GM10266 (cell line): ENCODE measurements around the gene FLRT2.

ENCODE experiments used
- DNase-seq: peaks from one replicate; pipeline ENCODE4 v3.0.0; 2012; ENCODE audit errors: extremely low spot score
- TF ChIP-seq, protein P1 (sequence below): IDR thresholded peaks from 2 replicates; pipeline ENCODE4 v1.5.1; 2012; ENCODE audit warnings: mild to moderate bottlenecking, low read depth; ENCODE audit not compliant: control insufficient read depth, insufficient read depth; ENCODE audit errors: missing control alignments

The FLRT2 gene, protein sequence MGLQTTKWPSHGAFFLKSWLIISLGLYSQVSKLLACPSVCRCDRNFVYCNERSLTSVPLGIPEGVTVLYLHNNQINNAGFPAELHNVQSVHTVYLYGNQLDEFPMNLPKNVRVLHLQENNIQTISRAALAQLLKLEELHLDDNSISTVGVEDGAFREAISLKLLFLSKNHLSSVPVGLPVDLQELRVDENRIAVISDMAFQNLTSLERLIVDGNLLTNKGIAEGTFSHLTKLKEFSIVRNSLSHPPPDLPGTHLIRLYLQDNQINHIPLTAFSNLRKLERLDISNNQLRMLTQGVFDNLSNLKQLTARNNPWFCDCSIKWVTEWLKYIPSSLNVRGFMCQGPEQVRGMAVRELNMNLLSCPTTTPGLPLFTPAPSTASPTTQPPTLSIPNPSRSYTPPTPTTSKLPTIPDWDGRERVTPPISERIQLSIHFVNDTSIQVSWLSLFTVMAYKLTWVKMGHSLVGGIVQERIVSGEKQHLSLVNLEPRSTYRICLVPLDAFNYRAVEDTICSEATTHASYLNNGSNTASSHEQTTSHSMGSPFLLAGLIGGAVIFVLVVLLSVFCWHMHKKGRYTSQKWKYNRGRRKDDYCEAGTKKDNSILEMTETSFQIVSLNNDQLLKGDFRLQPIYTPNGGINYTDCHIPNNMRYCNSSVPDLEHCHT

DNA sequence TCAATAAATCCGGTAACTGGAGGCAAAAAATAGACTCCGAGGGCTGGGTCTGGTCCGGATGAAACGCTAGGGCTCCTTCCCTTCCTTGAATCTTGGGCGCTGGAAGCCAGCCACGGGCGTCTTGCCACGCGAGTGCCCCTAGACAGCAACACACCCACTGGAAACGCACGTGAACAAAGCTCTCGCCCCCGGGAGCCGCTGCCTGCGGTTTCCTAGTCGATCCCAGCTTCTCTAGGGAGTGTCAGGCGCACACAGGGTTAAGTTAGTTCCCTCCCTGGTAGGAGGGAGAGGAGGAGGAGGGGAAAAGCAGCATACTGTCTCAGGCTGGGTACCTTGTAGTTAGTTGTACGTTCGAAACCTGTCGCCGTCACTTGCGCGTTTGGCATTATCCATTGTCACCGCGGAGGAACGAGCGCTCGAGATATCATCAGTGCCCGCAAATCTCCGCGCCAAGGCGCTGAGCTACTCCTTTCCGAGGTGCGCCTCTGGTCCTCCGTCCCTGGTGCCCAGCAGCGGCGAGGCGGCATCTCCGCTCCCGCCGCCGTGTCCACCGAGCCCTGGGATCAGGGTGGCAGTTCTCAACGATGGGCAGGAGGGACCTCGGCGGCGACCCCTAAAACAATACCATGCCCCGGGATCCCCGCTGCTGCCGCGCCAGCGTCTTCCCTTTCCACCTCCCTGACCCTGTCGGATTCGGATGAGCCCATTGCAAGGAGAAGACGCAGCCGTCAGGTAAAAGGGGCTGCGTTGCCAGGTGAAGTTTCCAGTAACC, at the start of gene FLRT2:
Gene FLRT2 (plus strand): TSS at position 342 of the 772 bp plus-strand sequence. CDS start 91,371 bp downstream, outside the sequence.
- DNase-seq = no peak
- TF ChIP-seq, protein P1, sequence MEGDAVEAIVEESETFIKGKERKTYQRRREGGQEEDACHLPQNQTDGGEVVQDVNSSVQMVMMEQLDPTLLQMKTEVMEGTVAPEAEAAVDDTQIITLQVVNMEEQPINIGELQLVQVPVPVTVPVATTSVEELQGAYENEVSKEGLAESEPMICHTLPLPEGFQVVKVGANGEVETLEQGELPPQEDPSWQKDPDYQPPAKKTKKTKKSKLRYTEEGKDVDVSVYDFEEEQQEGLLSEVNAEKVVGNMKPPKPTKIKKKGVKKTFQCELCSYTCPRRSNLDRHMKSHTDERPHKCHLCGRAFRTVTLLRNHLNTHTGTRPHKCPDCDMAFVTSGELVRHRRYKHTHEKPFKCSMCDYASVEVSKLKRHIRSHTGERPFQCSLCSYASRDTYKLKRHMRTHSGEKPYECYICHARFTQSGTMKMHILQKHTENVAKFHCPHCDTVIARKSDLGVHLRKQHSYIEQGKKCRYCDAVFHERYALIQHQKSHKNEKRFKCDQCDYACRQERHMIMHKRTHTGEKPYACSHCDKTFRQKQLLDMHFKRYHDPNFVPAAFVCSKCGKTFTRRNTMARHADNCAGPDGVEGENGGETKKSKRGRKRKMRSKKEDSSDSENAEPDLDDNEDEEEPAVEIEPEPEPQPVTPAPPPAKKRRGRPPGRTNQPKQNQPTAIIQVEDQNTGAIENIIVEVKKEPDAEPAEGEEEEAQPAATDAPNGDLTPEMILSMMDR = no peak

DNA sequence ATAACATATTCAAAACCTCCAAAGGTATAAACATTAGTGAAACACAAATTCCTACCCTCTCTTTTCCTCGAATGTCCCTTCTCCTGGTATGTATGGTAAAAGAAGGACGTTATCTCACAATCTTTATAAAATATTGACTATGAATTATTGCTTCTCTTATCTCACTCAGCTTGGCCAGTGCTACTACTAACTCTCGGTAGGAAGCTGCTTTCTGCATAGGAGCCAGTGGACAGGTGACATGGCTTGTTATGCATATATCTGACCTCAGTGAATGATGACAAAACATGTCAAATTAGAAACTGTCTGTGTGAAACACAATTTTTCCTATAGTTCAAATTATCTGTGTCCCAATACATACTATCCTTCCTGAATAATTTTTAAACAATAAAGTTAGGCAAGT, 48.5 kb upstream of the FLRT2 start:
- TF ChIP-seq, protein P1 = no peak
- no peak for DNase-seq

DNA sequence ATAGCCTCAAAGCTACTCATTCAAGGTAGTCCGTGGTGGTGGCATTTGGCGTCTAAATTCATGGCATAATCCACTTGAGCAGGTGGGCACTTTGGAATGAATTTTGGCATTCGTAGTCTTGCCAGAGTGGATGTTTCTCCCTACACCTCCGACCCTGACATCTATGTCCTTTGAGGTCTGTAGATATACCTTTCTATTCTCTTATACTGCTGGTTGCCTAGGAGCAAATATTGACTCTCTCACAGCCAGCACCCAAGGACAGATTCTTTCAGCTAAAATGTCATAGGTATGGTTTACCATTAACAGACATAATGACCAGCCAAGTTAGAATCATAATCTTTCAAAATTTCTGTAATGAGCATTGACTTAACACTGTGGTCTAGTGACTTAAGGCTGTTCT, 47.4 kb upstream of the FLRT2 start:
- TF ChIP-seq, protein P1 = no peak
- DNase-seq = no peak

DNA sequence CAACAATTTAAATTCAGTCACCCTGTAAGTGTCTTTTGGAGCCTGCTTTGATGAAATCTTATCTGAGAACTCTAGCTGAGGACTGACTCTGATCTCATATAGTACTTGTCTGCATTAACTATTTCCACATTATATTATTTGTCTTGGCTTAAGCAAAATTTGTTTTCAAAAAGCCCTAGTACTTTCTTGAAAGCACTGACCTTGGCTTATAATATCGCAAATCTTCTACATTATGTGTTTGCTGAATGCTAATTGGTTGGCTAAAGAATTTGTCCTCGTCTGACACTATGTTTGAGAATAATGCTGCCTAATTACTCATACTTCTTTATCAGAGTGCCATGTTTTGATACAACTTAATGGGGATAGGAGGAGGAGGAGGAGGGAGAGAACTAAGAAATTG, 46.9 kb upstream of the FLRT2 start:
- TF ChIP-seq, protein P1 = no peak
- DNase-seq = no peak

DNA sequence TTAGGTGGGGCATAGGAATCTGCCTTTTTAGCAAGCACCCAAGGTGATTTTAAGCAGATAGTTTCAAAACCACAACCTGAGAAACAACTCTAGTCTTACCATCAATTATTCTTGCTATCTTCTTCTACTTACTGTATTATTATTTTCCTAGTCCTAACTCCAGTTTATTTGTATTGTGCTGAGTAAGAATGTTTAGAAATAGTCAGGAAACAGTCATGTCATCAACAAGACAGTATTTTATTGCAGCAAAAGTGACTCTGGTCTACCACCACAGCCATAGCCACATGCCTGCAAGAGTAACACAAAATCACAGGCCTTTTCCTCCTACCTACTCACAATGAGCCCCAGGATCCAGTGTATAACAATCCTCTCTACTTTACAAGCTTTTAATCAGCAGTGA, 46.3 kb upstream of the FLRT2 start:
- TF ChIP-seq, protein P1 = no peak
- no peak for DNase-seq

DNA sequence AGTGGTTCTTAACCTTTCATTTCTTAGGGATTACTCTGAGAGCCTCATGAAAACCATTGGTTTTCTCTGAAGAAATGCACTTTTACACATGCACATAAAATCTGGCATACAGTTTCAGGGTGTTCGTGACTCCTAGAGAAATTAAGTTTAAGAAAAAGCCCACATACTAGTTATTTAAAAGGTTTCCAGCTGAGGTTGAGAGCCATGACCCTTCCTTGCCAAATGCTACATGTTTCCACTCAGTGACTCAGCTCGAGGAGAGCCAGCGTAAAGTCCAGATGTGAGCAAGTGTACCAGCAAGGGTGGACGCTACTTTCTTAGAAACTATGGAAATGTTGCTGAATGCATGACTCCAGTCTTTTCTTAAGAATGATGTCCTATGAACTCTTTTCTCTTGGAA, 42.7 kb upstream of the FLRT2 start:
- TF ChIP-seq, protein P1 = no peak
- DNase-seq = no peak
